ENCODE data around the gene KCNN3.
A peak's percentile ranks its signal among the peaks of the same experiment; 100 is the strongest.

Gene KCNN3

GRCh38 chr1:154706851-154707250 lies 163.2 kb downstream of the KCNN3 start:
- TF ChIP-seq, protein P1, sequence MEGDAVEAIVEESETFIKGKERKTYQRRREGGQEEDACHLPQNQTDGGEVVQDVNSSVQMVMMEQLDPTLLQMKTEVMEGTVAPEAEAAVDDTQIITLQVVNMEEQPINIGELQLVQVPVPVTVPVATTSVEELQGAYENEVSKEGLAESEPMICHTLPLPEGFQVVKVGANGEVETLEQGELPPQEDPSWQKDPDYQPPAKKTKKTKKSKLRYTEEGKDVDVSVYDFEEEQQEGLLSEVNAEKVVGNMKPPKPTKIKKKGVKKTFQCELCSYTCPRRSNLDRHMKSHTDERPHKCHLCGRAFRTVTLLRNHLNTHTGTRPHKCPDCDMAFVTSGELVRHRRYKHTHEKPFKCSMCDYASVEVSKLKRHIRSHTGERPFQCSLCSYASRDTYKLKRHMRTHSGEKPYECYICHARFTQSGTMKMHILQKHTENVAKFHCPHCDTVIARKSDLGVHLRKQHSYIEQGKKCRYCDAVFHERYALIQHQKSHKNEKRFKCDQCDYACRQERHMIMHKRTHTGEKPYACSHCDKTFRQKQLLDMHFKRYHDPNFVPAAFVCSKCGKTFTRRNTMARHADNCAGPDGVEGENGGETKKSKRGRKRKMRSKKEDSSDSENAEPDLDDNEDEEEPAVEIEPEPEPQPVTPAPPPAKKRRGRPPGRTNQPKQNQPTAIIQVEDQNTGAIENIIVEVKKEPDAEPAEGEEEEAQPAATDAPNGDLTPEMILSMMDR (IDR thresholded peaks at IDR 0.05; ENCODE audit: low read depth, low read length): no peak
- H3K4me3 ChIP-seq (replicated peaks in 1 of 2; ENCODE audit: low read depth in 2 of 2, low read length in 2 of 2): no peak overlapping the region
- no peak for DNase-seq (ENCODE audit: low read depth in 2 of 2)

DNA sequence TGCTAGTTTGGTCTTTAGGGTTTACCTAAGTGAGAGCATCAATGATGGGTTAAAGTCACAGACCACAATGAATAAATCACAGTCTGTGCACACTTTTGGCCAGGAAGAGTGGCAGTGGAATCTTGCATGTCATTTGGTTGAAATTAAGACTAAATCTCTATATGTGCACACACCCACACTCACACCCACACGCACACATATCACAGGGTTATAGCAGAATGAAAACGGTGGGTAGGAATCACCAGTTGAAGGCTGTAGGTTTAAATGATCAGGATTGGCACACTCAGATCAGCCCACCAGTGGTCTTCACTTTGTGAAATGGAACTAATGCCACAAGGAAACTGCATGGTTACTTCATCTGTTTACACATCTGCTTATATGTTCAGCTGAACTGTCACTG lies 164.5 kb downstream of the KCNN3 start:
- no peak overlapping the region for H3K4me3 ChIP-seq (replicated peaks in 1 of 2; ENCODE audit: low read depth in 2 of 2, low read length in 2 of 2)
- TF ChIP-seq, protein P1 (IDR thresholded peaks at IDR 0.05; ENCODE audit: low read depth, low read length): no peak
- DNase-seq (ENCODE audit: low read depth in 2 of 2): no peak

DNA sequence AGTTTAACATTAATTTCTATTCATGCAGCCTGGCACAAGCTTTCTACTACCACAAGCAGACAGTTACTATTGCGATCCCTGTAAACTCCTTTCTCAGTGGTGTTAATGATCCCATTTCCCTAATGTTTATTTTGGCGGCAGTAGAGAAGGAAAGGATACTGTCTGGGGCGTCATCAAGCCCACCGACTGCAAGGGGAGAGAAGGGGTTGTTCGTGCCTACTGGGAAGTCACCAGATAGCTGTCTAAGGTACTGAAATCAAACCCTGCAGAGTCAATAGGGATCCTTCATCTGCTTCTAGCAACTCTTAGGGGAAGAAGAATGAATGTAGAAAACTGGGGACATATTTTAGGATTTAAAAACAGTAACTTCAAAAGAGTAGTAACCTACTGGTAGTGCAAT lies 166.9 kb downstream of the KCNN3 start:
- H3K4me3 ChIP-seq (replicated peaks in 1 of 2; ENCODE audit: low read depth in 2 of 2, low read length in 2 of 2): no peak overlapping the region
- DNase-seq (ENCODE audit: low read depth in 2 of 2): peak; percentile 8 to 12
- TF ChIP-seq, protein P1 (IDR thresholded peaks at IDR 0.05; ENCODE audit: low read depth, low read length): no peak

GRCh38 chr1:154698320-154699096 lies 171.6 kb downstream of the KCNN3 start:
- TF ChIP-seq, protein P1 (IDR thresholded peaks at IDR 0.05; ENCODE audit: low read depth, low read length): no peak
- DNase-seq (ENCODE audit: low read depth in 2 of 2): no peak
- no peak overlapping the region for H3K4me3 ChIP-seq (replicated peaks in 1 of 2; ENCODE audit: low read depth in 2 of 2, low read length in 2 of 2)

GRCh38 chr1:154697710-154698109 lies 172.4 kb downstream of the KCNN3 start:
- H3K4me3 ChIP-seq (replicated peaks in 1 of 2; ENCODE audit: low read depth in 2 of 2, low read length in 2 of 2): no peak overlapping the region
- TF ChIP-seq, protein P1 (IDR thresholded peaks at IDR 0.05; ENCODE audit: low read depth, low read length): no peak
- DNase-seq (ENCODE audit: low read depth in 2 of 2): no peak

DNA sequence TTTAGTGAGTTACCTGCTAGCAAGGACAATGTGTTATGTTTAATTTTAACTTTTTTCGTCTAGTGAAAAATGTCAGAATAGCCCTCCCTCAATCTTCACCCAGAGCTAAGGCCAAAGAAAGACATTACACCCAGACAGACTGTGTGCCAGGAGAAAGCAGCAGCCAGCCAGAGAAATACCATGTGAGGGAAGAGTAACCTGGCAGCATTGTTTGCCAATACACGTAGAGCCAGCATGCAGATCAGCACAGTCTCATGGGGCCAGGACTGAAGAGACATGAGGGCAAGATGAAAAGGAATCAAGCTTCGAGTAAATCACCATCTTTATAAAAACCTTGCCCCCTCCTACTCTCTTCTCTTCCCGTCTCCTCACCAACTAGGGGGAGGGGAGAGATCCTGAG lies 173.6 kb downstream of the KCNN3 start:
- no peak for DNase-seq (ENCODE audit: low read depth in 2 of 2)
- TF ChIP-seq, protein P1 (IDR thresholded peaks at IDR 0.05; ENCODE audit: low read depth, low read length): no peak
- H3K4me3 ChIP-seq (replicated peaks in 1 of 2; ENCODE audit: low read depth in 2 of 2, low read length in 2 of 2): no peak overlapping the region

DNA sequence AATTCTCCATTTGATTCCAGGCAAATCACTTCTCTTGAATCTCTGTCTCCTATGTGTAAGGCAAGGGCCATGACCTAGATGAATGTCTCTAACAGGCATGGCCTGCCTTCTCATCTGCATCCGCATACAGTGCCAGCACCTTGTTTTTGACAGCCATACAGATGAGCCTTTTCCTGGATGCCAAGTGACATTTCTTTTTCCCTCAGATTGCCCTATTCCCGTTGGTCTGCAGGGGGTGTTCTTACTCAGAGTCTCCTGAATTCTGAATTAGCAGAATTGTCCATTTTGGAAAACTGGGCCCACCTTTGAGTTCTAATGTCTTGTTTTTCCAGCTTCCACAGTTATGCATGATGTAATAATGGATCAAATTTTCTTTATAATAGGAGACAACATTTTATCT lies 174.1 kb downstream of the KCNN3 start:
- TF ChIP-seq, protein P1 (IDR thresholded peaks at IDR 0.05; ENCODE audit: low read depth, low read length): peak; percentile 53
- peak; percentile 24 to 26 for DNase-seq (ENCODE audit: low read depth in 2 of 2)
- no peak overlapping the region for H3K4me3 ChIP-seq (replicated peaks in 1 of 2; ENCODE audit: low read depth in 2 of 2, low read length in 2 of 2)
